GM20000 (cell line): ENCODE data around the gene HDAC4.

Experiments
- DNase-seq: peaks from one replicate; pipeline ENCODE4 v3.0.0; 2012; ENCODE audit warnings: low spot score
- CTCF ChIP-seq: IDR thresholded peaks from 2 replicates; pipeline ENCODE4 v1.5.1; 2012; ENCODE audit warnings: mild to moderate bottlenecking, control low read depth; ENCODE audit errors: extremely low read depth, missing control alignments

Gene HDAC4

GRCh38 chr2:239436076-239436475 is 35.3 kb upstream of the HDAC4 start:
- no peak for DNase-seq
- TF ChIP-seq CTCF, result no peak

- no peak for DNase-seq
- TF ChIP-seq CTCF, result no peak
Observed at GRCh38 chr2:239433777-239434403, 33.1 kb upstream of the HDAC4 start.

GRCh38 chr2:239432174-239432573 is 31.4 kb upstream of the HDAC4 start:
- DNase-seq, result no peak
- TF ChIP-seq CTCF, result no peak

- no peak for TF ChIP-seq CTCF
- DNase-seq, result no peak
Observed at GRCh38 chr2:239431536-239431935, 30.7 kb upstream of the HDAC4 start.

- TF ChIP-seq CTCF, result no peak
- DNase-seq, result no peak
Observed at GRCh38 chr2:239429473-239430350, 28.9 kb upstream of the HDAC4 start.

- no peak for DNase-seq
- TF ChIP-seq CTCF, result no peak
Observed at GRCh38 chr2:239425631-239426030, 24.8 kb upstream of the HDAC4 start.

- no peak for DNase-seq
- no peak for TF ChIP-seq CTCF
Observed at GRCh38 chr2:239424337-239425045, 23.7 kb upstream of the HDAC4 start.
